Loucy (cell line): ENCODE data around the gene RBM23.

Experiments used
- H2AFZ ChIP-seq: fragments of 200-600 bp; sonication (generic); 2 replicates; pipeline ENCODE4 v1.6.0; 2016; ENCODE audit warnings: antibody characterized with exemption, mild to moderate bottlenecking, low read length, moderate library complexity
- H3F3A ChIP-seq: fragments of 200-600 bp; 2 replicates; pipeline ENCODE4 v1.6.0; 2016; ENCODE audit warnings: antibody characterized with exemption, low read depth, mild to moderate bottlenecking
- H3K27me3 ChIP-seq: fragments of 200-600 bp; sonication (generic); 2 replicates; pipeline ENCODE4 v1.6.1; 2014; ENCODE audit warnings: low read length, mild to moderate bottlenecking; ENCODE audit not compliant: insufficient read depth, poor library complexity, severe bottlenecking
- H3K36me3 ChIP-seq: fragments of 200-600 bp; sonication (generic); 2 replicates; pipeline ENCODE4 v1.6.1; 2016; ENCODE audit warnings: low read length; ENCODE audit not compliant: insufficient read depth
- H3K4me1 ChIP-seq: fragments of 200-600 bp; sonication (generic); 2 replicates; pipeline ENCODE4 v1.5.1; 2014; ENCODE audit warnings: low read length, mild to moderate bottlenecking; ENCODE audit not compliant: insufficient read depth, poor library complexity, severe bottlenecking
- H3K4me2 ChIP-seq: fragments of 200-600 bp; sonication (generic); 2 replicates; pipeline ENCODE4 v1.6.0; 2014; ENCODE audit warnings: antibody characterized with exemption, low read length, low read depth, mild to moderate bottlenecking; ENCODE audit not compliant: poor library complexity, severe bottlenecking
- H3K4me3 ChIP-seq: fragments of 200-600 bp; sonication (generic); 2 replicates; pipeline ENCODE4 v1.5.1; 2014; ENCODE audit warnings: low read length, mild to moderate bottlenecking, mixed read lengths; ENCODE audit not compliant: poor library complexity, severe bottlenecking
- H3K79me2 ChIP-seq: fragments of 200-600 bp; sonication (generic); 2 replicates; pipeline ENCODE4 v1.6.1; 2014; ENCODE audit warnings: low read length; ENCODE audit not compliant: insufficient read depth
- H3K9ac ChIP-seq: fragments of 200-600 bp; sonication (generic); 2 replicates; pipeline ENCODE4 v1.6.0; 2014; ENCODE audit warnings: mild to moderate bottlenecking, low read depth, low read length, moderate library complexity; ENCODE audit not compliant: poor library complexity, severe bottlenecking
- H3K9me2 ChIP-seq: fragments of 200-600 bp; sonication (generic); replicated peaks from 2 replicates; pipeline ENCODE4 v1.6.1; 2016; ENCODE audit warnings: low read depth, low read length, mixed read lengths
- H3K9me3 ChIP-seq: fragments of 200-600 bp; sonication (generic); 2 replicates; pipeline ENCODE4 v1.6.1; 2014; ENCODE audit warnings: mild to moderate bottlenecking, antibody characterized with exemption, low read length, low read depth; ENCODE audit not compliant: insufficient read depth
- H4K20me1 ChIP-seq: fragments of 200-600 bp; sonication (generic); 2 replicates; pipeline ENCODE4 v1.6.0; 2014; ENCODE audit warnings: antibody characterized with exemption, low read length, mild to moderate bottlenecking; ENCODE audit not compliant: insufficient read depth, poor library complexity, severe bottlenecking
- CTCF ChIP-seq: fragments of 200-600 bp; sonication (generic); conservative IDR thresholded peaks from 2 replicates; pipeline ENCODE4 v1.5.1; 2014; ENCODE audit warnings: mild to moderate bottlenecking, antibody characterized with exemption, low read length
- EZH2phosphoT487 ChIP-seq: fragments of 200-600 bp; IDR thresholded peaks from 2 replicates; pipeline ENCODE4 v1.6.1; 2018; ENCODE audit warnings: antibody characterized with exemption, mild to moderate bottlenecking, moderate library complexity, borderline replicate concordance

The RBM23 gene

GRCh38 chr14:22875003-22875747 is 43.8 kb downstream of the RBM23 start:
- H3K9ac ChIP-seq, result no peak overlapping the region
- no peaks in the 10 kb centered on the region for H3K9me2 ChIP-seq
- no peak overlapping the region for H3K4me2 ChIP-seq
- peaks cover 14% of the 10 kb centered on the region; the same call in 1 of the 2 replicates for H3K36me3 ChIP-seq
- H2AFZ ChIP-seq, result no peak overlapping the region
- peaks cover 13% of the 10 kb centered on the region for H3K4me1 ChIP-seq
- no peak for TF ChIP-seq CTCF
- no peak for TF ChIP-seq EZH2phosphoT487
- H3K27me3 ChIP-seq, result no peaks in the 10 kb centered on the region
- H3K4me3 ChIP-seq, result no peak overlapping the region
- peaks cover 4% of the 10 kb centered on the region; the same call in 1 of the 2 replicates for H3F3A ChIP-seq
- peaks cover 3% of the 10 kb centered on the region; the same call in 1 of the 2 replicates for H3K79me2 ChIP-seq
- no peaks in the 10 kb centered on the region for H4K20me1 ChIP-seq
- H3K9me3 ChIP-seq, result no peaks in the 10 kb centered on the region

GRCh38 chr14:22872833-22873520 is 46.0 kb downstream of the RBM23 start:
- no peaks in the 10 kb centered on the region for H3K27me3 ChIP-seq
- TF ChIP-seq CTCF (peak; percentile 16; the same call in 1 of the 2 replicates), EZH2phosphoT487 (no peak)
- peaks cover 3% of the 10 kb centered on the region; the same call in 1 of the 2 replicates for H3K79me2 ChIP-seq
- H3K9me2 ChIP-seq, result no peaks in the 10 kb centered on the region
- no peaks in the 10 kb centered on the region for H4K20me1 ChIP-seq
- peak overlapping the region; percentile 69 for H3K4me2 ChIP-seq
- H3K9me3 ChIP-seq, result no peaks in the 10 kb centered on the region
- H3F3A ChIP-seq, result peaks cover 4% of the 10 kb centered on the region; the same call in 1 of the 2 replicates
- H3K4me1 ChIP-seq, result peaks cover 13% of the 10 kb centered on the region
- peaks cover 14% of the 10 kb centered on the region; the same call in 1 of the 2 replicates for H3K36me3 ChIP-seq
- peak overlapping the region; percentile 83 for H3K4me3 ChIP-seq
- no peak overlapping the region for H2AFZ ChIP-seq
- peak overlapping the region; percentile 81 for H3K9ac ChIP-seq

GRCh38 chr14:22872033-22872832 is 46.7 kb downstream of the RBM23 start:
- peak overlapping the region; percentile 81 for H3K9ac ChIP-seq
- H3K27me3 ChIP-seq, result no peaks in the 10 kb centered on the region
- TF ChIP-seq CTCF (peak; percentile 97), EZH2phosphoT487 (no peak)
- H3K36me3 ChIP-seq, result peaks cover 10% of the 10 kb centered on the region; the same call in 1 of the 2 replicates
- peaks cover 4% of the 10 kb centered on the region; the same call in 1 of the 2 replicates for H3F3A ChIP-seq
- H3K4me1 ChIP-seq, result peaks cover 13% of the 10 kb centered on the region
- H3K9me2 ChIP-seq, result no peaks in the 10 kb centered on the region
- peak overlapping the region; percentile 69 for H3K4me2 ChIP-seq
- H3K4me3 ChIP-seq, result peak overlapping the region; percentile 83
- no peaks in the 10 kb centered on the region for H3K9me3 ChIP-seq
- peaks cover 3% of the 10 kb centered on the region; the same call in 1 of the 2 replicates for H3K79me2 ChIP-seq
- no peaks in the 10 kb centered on the region for H4K20me1 ChIP-seq
- H2AFZ ChIP-seq, result peak overlapping the region; percentile 83
